Kidney glomerular epithelial cell (primary cell): ENCODE data around the gene DENND6B.
"Not testable (repeated sequence)": the region's sequence is repeated elsewhere in the genome, so short reads cannot be mapped to it uniquely, and the experiment has no call there.

Source experiments
- DNase-seq: peaks from one replicate; lab custom pipeline; 2025; lab: John Stamatoyannopoulos, UW

The DENND6B gene

DNA sequence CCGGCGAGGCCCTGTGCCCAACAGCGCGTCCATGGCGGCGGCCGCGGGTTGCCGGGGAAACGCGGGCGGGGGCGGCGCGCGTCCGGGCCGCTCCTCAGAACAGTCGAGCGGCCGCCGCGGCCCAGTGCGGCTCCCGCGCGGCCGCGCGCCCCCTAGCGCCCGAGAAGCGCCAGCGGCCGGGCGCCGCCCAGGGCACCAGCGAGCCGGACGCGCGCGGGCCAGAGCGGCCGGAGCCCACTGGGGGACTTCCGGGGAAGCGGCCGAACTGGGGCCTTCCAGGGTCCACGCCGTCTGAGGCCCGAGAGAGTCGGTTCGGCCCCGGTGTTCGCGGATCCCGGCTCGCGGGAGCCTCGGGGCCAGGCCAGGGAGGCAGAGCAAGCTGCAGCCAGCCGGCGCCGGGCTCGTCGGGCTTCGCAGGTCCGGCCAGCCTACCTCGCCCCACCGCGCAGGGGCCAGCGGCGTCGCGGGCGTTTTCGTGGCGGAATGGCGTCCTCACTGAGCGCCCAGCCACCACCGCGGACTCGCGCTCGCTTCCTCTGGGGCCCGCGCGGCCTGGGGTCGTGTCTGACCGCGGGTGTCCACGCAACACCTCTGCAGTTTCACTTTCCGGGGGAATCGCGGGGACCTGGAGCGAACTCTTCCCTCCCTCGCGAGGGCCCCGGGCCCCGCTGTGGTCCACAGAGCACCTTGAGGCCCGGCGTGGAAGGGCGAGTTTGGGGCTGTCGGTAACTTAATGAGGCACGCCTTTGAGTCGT lies at the start of gene DENND6B:
DENND6B (minus strand) TSS at position 57 of the 755 bp plus-strand sequence; CDS start at position 33, 24 bp downstream.
- peak; percentile 75 for DNase-seq

DNA sequence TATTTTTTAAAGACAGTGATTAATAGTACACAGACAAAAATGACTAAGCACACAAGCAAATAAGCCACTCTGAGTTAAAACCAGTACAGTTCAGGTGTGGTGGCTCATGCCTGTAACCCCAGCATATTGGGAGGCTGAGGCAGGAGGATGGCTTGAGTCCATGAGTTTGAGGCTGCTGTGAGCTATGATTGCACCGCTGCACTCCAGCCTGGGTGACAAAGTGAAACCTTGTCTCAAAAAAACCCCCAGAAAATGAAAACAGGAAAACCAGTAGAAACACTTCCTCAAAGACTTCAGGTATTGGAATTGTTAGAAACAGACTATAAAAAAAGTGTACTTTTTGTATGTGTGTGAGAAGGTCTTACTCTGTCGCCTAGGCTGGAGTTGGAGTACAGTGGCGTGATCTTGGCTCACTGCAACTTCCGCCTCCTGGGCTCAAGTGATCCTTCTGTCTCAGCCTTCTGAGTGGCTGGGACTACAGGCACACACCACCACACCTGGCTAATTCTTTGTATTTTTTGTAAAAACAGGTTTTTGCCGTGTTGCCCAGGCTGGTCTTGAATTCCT lies 49.4 kb upstream of the DENND6B start:
- DNase-seq: no peak

- no peak for DNase-seq
Observed at GRCh38 chr22:50371101-50371648, 44.4 kb upstream of the DENND6B start.

- no peak for DNase-seq
Observed at GRCh38 chr22:50367778-50368500, 41.1 kb upstream of the DENND6B start.

DNA sequence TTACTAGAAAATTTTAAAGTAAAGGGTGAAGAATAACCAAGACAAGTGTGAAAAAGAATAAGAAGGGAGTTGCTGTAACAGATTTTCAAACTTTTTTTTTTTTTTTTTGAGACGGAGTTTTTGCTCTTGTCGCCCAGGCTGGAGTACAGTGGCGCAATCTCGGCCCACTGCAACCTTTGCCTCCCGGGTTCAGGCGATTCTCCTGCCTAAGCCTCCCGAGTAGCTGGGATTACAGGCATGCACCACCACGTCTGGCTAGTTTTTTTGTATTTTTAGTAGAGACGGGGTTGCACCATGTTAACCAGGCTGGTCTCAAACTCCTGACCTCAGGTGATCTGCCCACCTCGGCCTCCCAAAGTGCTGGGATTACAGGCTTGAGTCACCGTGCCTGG lies 37.0 kb upstream of the DENND6B start:
- DNase-seq: not testable (repeated sequence)

DNA sequence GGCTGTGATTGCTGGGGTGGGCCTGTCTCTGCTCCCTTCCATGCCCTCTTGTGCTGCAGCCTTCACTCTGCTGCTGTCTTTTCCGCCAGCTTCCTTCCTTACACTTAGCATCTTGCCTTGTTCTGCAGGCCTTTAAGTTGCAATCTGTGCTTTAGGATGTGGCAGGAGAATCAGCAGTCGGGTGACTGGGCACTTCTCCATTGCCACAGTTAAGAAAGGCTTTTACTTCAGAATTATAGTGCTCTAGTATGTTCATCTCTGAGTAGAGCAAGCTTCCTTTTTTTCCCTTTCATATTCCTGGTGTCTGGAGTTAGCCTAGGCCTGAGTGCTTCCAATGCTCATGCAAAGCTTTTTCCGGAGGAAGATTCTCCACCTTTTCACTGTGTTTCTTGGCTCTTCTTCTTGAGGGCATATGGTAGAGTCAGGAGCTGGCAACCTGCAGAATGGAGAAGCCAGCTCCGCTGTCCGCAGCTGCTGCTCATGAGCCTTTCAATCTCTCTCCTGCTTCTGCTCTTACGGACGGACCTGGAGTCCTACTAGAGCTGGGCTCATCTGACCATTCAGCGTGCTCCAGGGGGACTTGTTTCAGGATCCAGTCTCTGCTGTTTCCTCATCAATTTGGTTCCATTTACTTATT lies 36.5 kb upstream of the DENND6B start:
- no peak for DNase-seq

DNA sequence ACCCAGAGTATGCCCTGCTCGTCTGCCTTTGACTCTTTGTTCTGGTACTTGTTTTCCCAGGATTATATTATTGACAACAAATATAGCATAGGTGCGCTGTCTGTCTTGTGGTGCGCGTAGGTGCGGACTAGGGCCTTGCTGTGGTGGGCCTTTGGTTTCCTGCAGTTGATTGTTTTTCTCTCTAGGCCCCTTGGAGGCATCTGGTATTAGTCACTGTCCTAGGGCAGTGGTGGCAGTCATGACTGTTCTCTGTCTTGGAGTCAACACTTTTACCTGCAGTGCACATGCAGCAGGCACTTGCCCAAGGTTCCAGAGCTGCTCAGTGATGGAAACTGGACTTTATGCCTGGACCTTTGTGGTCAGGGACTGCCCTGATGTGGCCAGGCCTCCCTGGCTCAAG lies 34.9 kb upstream of the DENND6B start:
- no peak for DNase-seq

- DNase-seq: no peak
Observed at GRCh38 chr22:50361222-50361621, 34.4 kb upstream of the DENND6B start.

GRCh38 chr22:50360578-50360977 lies 33.8 kb upstream of the DENND6B start:
- DNase-seq: no peak

DNA sequence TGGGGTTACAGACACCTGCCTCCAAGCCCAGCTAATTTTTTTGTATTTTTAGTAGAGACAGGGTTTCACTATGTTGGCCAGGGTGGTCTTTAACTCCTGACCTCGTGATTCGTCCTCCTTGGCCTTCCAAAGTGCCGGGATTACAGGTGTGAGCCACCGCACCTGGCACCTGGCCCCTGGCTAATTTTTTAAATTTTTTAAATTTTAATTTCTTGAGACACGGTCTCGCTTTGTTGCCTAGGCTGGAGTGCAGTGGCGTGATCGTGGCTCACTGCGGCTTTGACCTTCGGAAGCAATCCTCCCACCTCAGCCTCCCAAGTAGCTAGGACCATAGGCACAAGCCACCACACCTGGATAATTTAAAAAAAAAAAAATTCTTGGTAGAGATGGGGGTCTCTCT lies 30.9 kb upstream of the DENND6B start:
- no peak for DNase-seq

GRCh38 chr22:50357222-50357621 lies 30.4 kb upstream of the DENND6B start:
- no peak for DNase-seq

DNA sequence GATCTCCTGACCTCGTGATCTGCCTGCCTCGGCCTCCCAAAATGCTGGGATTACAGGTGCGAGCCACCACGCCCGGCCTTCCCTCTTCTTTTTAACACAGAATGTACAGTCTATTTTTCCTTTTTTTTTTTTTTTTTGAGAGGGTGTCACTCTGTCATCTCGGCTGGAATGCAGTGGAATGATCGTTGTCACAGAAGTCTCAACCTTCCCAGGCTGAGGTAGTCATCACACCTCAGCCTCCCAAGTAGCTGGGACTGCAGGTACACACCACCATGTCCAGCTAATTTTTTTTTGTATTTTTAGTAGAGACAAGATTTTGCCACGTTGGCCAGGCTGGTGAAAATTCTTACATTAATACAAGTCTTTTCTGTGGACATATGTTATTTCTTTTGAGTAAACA lies 29.4 kb upstream of the DENND6B start:
- no peak for DNase-seq

DNA sequence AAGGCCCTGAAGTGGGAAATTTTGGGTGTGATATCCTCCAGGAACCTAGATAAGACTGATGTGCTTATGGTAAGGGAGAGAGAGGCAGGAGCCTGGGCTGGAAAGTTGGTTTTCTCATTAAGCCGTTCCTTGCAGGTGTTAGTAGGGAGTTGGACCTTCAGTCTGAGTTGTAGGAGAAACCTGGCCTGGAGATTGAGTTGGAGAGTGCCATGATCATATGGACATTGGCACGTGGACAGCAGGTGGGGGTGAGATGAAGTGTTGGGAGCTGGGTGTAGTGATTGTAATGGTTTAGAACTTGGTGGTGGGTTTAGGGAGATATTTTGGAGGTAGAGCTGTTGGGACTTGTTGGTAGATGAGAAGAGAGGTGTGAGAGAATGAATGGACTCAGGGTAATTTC lies 21.2 kb upstream of the DENND6B start:
- DNase-seq: no peak

GRCh38 chr22:50347157-50347556 lies 20.3 kb upstream of the DENND6B start:
- no peak for DNase-seq

DNA sequence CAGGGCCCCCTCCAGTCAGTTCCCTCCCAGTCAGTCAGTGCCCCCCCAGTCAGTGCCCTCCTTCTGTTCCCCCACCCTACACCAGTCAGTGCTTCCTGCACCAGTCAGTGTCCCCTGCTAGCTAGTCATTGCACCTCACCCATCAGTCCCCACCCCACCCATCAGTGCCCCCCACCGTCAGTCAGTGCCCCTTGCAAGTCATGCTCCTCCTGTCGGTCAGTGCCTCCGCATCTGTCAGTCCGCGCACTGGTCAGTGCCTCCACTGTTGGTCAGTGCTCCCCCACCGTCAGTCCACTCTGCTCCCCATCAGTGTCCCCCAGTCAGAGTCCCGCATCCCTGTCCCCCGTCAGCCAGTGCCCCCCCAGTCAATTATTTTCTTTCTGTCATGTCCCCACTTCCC lies 19.7 kb upstream of the DENND6B start:
- no peak for DNase-seq

DNA sequence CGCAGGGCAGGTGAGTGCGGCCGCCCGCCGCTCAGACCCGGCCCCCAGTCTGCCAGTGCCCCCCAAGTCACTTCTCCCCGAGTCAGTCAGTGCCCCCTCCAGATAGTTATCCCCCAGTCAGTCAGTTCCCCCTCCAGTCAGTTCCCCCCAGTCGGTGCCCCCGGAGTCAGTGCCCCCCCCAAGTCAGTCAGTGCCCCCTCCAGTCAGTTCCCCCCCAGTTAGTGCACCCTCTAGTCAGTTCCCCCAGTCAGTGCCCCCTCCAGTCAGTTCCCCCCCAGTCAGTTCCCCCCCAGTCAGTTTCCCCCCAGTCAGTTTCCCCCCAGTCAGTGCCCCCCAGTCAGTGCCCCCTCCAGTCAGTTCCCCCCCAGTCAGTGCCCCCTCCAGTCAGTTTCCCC lies 16.7 kb upstream of the DENND6B start:
- DNase-seq: no peak

DNA sequence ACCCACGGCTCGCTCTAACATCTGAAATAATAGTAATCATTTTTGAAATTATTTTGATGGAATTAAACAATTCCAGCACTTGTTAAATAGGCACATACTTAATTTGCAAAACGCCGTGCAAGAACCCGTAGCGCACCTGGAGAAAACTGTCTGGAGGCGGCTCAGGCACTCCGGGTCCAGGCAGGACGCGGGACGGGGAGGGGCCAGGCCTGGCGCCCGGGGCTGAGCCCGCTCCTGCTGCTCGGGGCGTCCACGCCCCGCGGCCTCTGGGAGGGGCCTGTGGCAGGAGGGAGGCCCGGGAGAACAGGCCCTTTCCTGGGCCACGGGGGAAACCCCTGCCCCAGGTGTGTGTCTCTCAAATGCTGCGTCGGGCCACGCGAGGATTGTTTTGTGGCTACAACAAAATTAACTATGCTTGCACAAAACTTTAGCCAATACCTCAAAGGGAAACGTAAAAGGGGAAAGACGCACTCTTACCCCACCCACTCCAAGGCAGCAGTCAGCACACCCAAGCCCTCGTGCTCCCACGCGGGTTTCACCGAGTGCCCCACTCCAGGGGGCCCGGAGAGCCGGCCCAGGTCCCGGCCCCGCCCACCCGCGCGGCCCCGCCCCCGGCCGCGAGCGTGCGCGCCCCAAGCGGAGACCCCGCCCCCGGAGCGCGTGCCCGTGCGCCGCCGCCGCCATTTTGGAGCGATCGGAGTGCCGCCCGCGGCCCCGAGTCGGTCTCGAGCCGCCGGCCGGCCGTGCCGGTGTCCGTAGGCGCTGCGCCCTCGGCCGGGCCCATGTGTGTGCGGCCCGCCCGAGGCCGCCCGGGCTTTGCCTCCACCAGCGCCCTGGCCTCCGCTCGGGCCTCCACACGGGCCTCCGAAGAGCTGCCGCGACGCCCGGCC lies 16.1 kb upstream of the DENND6B start, which contains the start of gene PPP6R2:
PPP6R2 (plus strand) TSS at position 677 of the 890 bp plus-strand sequence. CDS start 50,582 bp downstream, outside the sequence.
- peak; percentile 36 for DNase-seq

GRCh38 chr22:50341977-50342650 lies 15.3 kb upstream of the DENND6B start:
- peak; percentile 71 for DNase-seq

DNA sequence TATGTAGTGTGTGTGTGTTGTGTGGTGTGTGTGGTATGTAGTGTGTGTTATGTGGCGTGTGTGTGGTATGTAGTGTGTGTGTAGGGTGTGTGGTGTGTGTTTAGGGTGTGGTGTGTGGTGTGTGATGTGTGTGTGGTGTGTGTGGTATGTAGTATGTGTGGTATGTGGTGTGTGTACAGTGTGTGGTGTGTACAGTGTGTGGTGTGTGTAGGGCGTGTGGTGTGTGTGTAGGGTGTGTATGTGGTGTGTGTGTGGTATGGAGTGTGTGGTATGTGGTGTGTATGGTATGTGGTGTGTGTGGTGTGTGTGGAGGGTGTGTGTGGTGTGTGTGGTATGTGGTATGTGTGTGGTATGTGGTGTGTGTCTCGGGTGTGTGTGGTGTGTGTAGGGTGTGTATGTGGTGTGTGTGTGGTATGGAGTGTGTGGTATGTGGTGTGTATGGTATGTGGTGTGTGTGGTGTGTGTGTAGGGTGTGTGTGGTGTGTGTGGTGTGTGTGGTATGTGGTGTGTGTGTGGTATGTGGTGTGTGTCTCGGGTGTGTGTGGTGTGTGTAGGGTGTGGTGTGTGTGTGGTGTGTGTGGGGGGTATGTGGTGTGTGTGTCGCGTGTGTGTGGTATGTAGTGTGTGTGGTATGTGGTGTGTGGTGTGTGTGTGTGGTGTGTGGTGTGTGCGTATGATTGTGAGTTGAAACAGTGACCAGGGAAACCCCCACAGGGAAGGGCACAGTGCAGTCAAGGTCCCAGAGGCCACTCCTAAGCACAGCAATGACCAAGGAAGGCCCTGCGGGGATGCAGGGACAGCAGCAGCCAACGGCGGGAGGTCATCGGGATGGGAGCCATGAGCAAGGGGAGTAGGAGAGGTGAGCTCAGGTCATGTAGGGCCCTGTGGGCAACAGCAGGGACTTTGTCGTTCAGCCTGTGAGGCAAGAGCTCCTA lies 13.4 kb upstream of the DENND6B start:
- no peak for DNase-seq
